Parathyroid adenoma (tissue), 2 donors: ENCODE data around the gene MINK1.

Source experiments
- H2AFZ ChIP-seq: fragments of 300-600 bp; sonication (generic); one replicate; pipeline ENCODE4 v1.7.0; 2017; ENCODE audit warnings: antibody characterized with exemption, mild to moderate bottlenecking
- H3K27ac ChIP-seq: fragments of 300-600 bp; sonication (generic); one replicate; pipeline ENCODE4 v1.7.0; 2017
- H3K27me3 ChIP-seq: fragments of 300-600 bp; sonication (generic); one replicate; pipeline ENCODE4 v1.7.0; 2017; ENCODE audit warnings: low read length; ENCODE audit not compliant: control insufficient read depth, insufficient read depth
- H3K36me3 ChIP-seq: fragments of 300-600 bp; sonication (generic); one replicate; pipeline ENCODE4 v1.7.0; 2017; ENCODE audit warnings: low read length; ENCODE audit not compliant: control insufficient read depth, insufficient read depth
- H3K4me1 ChIP-seq: fragments of 300-600 bp; sonication (generic); one replicate; pipeline ENCODE4 v1.7.0; 2017; ENCODE audit warnings: control low read depth
- H3K4me2 ChIP-seq: fragments of 300-600 bp; sonication (generic); one replicate; pipeline ENCODE4 v1.7.0; 2017; ENCODE audit warnings: low read length
- H3K4me3 ChIP-seq: fragments of 300-600 bp; sonication (generic); one replicate; pipeline ENCODE4 v1.7.0; 2017; ENCODE audit warnings: low read depth, low read length
- H3K79me2 ChIP-seq: fragments of 300-600 bp; sonication (generic); one replicate; pipeline ENCODE4 v1.7.0; 2017; ENCODE audit warnings: control low read depth
- H3K9ac ChIP-seq: fragments of 300-600 bp; sonication (generic); one replicate; pipeline ENCODE4 v1.7.0; 2017; ENCODE audit warnings: mild to moderate bottlenecking
- H3K9me3 ChIP-seq: fragments of 300-600 bp; sonication (generic); one replicate; pipeline ENCODE4 v1.7.0; 2017; ENCODE audit warnings: low read length; ENCODE audit not compliant: control insufficient read depth
- TF ChIP-seq, protein P1 (sequence below): fragments of 300-600 bp; sonication (generic); IDR thresholded peaks from one replicate; pipeline ENCODE4 v1.7.0; 2017; ENCODE audit warnings: antibody characterized with exemption, mild to moderate bottlenecking
- donor health status: primary hyperparathyroidism.

The MINK1 gene

GRCh38 chr17:4940555-4941318 is 107.6 kb downstream of the MINK1 start:
- peak overlapping the region; percentile 81 for H2AFZ ChIP-seq
- H3K79me2 ChIP-seq = peaks cover 20% of the 10 kb centered on the region
- no peaks in the 10 kb centered on the region for H3K36me3 ChIP-seq
- peak overlapping the region; percentile 97 for H3K4me2 ChIP-seq
- peaks cover 22% of the 10 kb centered on the region for H3K4me1 ChIP-seq
- peak overlapping the region; percentile 69 for H3K9ac ChIP-seq
- TF ChIP-seq, protein P1, sequence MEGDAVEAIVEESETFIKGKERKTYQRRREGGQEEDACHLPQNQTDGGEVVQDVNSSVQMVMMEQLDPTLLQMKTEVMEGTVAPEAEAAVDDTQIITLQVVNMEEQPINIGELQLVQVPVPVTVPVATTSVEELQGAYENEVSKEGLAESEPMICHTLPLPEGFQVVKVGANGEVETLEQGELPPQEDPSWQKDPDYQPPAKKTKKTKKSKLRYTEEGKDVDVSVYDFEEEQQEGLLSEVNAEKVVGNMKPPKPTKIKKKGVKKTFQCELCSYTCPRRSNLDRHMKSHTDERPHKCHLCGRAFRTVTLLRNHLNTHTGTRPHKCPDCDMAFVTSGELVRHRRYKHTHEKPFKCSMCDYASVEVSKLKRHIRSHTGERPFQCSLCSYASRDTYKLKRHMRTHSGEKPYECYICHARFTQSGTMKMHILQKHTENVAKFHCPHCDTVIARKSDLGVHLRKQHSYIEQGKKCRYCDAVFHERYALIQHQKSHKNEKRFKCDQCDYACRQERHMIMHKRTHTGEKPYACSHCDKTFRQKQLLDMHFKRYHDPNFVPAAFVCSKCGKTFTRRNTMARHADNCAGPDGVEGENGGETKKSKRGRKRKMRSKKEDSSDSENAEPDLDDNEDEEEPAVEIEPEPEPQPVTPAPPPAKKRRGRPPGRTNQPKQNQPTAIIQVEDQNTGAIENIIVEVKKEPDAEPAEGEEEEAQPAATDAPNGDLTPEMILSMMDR = no peak
- H3K27me3 ChIP-seq = no peaks in the 10 kb centered on the region
- peak overlapping the region; percentile 91 for H3K4me3 ChIP-seq
- no peaks in the 10 kb centered on the region for H3K9me3 ChIP-seq
- H3K27ac ChIP-seq = peak overlapping the region; percentile 91

GRCh38 chr17:4941319-4941610 is 108.1 kb downstream of the MINK1 start:
- peak overlapping the region; percentile 97 for H3K4me2 ChIP-seq
- no peaks in the 10 kb centered on the region for H3K9me3 ChIP-seq
- peak overlapping the region; percentile 24 for H3K27ac ChIP-seq
- H2AFZ ChIP-seq = no peak overlapping the region
- peaks cover 20% of the 10 kb centered on the region for H3K79me2 ChIP-seq
- H3K9ac ChIP-seq = peak overlapping the region; percentile 69
- no peaks in the 10 kb centered on the region for H3K36me3 ChIP-seq
- no peaks in the 10 kb centered on the region for H3K27me3 ChIP-seq
- peaks cover 22% of the 10 kb centered on the region for H3K4me1 ChIP-seq
- TF ChIP-seq, protein P1 = no peak
- peak overlapping the region; percentile 91 for H3K4me3 ChIP-seq

GRCh38 chr17:4942760-4943508 is 109.8 kb downstream of the MINK1 start:
- no peaks in the 10 kb centered on the region for H3K36me3 ChIP-seq
- no peak overlapping the region for H3K4me2 ChIP-seq
- no peaks in the 10 kb centered on the region for H3K27me3 ChIP-seq
- peaks cover 24% of the 10 kb centered on the region for H3K79me2 ChIP-seq
- no peak overlapping the region for H3K27ac ChIP-seq
- H3K9me3 ChIP-seq = no peaks in the 10 kb centered on the region
- TF ChIP-seq, protein P1 = no peak
- no peak overlapping the region for H3K4me3 ChIP-seq
- no peak overlapping the region for H2AFZ ChIP-seq
- H3K9ac ChIP-seq = no peak overlapping the region
- peaks cover 22% of the 10 kb centered on the region for H3K4me1 ChIP-seq

DNA sequence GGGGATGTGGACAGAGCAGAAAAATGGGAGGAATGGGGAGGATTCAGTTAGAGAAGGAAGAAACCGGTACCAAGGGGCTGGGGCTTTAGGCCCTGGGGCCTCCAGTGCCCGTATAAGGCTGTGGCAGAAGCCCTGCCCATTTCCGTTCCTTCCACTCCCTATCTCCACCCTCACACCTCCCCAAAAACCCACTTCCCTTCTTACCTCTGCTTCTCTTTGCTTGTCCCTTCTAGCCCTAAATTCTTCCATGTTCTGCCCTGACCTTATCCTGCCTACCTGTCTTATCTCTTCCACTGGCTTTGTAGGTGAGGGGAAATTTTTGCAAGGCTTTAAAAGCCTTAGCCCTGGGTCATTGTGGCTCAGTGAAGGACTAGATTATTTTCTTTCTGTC is 111.0 kb downstream of the MINK1 start:
- Histone ChIP-seq H2AFZ (no peak overlapping the region), H3K9ac (no peak overlapping the region), H3K27ac (peak overlapping the region; percentile 16), H3K79me2 (peaks cover 16% of the 10 kb centered on the region), H3K27me3 (no peaks in the 10 kb centered on the region), H3K4me3 (no peak overlapping the region), H3K4me1 (peaks cover 15% of the 10 kb centered on the region), H3K36me3 (no peaks in the 10 kb centered on the region), H3K9me3 (no peaks in the 10 kb centered on the region), H3K4me2 (no peak overlapping the region)
- TF ChIP-seq, protein P1 = no peak
